Stimulated activated CD4-positive, alpha-beta T cell treated with anti-CD3 and anti-CD28 coated beads, Interleukin-4, amount 100 ng/mL, for 4 hours (primary cell): ENCODE results near the gene MFF.

Source experiments
- DNase-seq, 2 experiments: peaks; one replicate each; pipeline ENCODE4 v3.0.0-alpha.2; 2020

The MFF gene

GRCh38 chr2:227324995-227325838, at the start of gene MFF:
Gene MFF (plus strand): TSS chr2:227325251. CDS start chr2:227330666, 5,415 bp downstream.
- DNase-seq, result peak; percentile 89 to 94

- DNase-seq, result no peak
These were observed 44.2 kb upstream of the MFF start for GRCh38 chr2:227280895-227281294.

- DNase-seq, result no peak
These were observed 39.3 kb upstream of the MFF start for GRCh38 chr2:227285741-227286236.

- DNase-seq, result no peak
These were observed 37.3 kb upstream of the MFF start for GRCh38 chr2:227287771-227288170.

GRCh38 chr2:227292314-227292713, 32.7 kb upstream of the MFF start:
- DNase-seq, result no peak

GRCh38 chr2:227293531-227293930, 31.5 kb upstream of the MFF start:
- DNase-seq, result no peak

- no peak for DNase-seq
These were observed 29.2 kb upstream of the MFF start for GRCh38 chr2:227295806-227296205.

GRCh38 chr2:227296671-227297405, 28.2 kb upstream of the MFF start:
- no peak for DNase-seq

GRCh38 chr2:227301523-227301922, 23.5 kb upstream of the MFF start:
- no peak for DNase-seq

GRCh38 chr2:227308784-227309183, 16.3 kb upstream of the MFF start:
- DNase-seq, result no peak

- DNase-seq, result no peak
These were observed 14.3 kb upstream of the MFF start for GRCh38 chr2:227310756-227311110.

- no peak for DNase-seq
These were observed 13.1 kb upstream of the MFF start for GRCh38 chr2:227311861-227312506.

GRCh38 chr2:227312579-227312978, 12.5 kb upstream of the MFF start:
- no peak for DNase-seq

GRCh38 chr2:227313310-227313709, 11.7 kb upstream of the MFF start:
- DNase-seq, result no peak

- no peak for DNase-seq
These were observed 7.2 kb upstream of the MFF start for GRCh38 chr2:227317834-227318233.

GRCh38 chr2:227320305-227321094, 4.6 kb upstream of the MFF start:
- DNase-seq, result no peak

- no peak for DNase-seq
These were observed 2.4 kb upstream of the MFF start for GRCh38 chr2:227322530-227323205.

GRCh38 chr2:227323818-227324217, 1.2 kb upstream of the MFF start:
- no peak for DNase-seq

- DNase-seq, result no peak
These were observed 433 bp upstream of the MFF start for GRCh38 chr2:227324642-227324994.

- DNase-seq, result no peak
These were observed 766 bp downstream of the MFF start for GRCh38 chr2:227325839-227326195.

- DNase-seq, result no peak
These were observed 1.7 kb downstream of the MFF start for GRCh38 chr2:227326783-227327182.

GRCh38 chr2:227335713-227336112, 10.7 kb downstream of the MFF start:
- DNase-seq, result no peak
